Fibroblast of mammary gland (primary cell): Measurements from ENCODE around the gene DYNC1LI2.

Experiments used
- DNase-seq: peaks from one replicate; pipeline ENCODE4 v3.0.0-alpha.2; 2010; ENCODE audit warnings: low read depth
- H3K4me3 ChIP-seq: 2 replicates; pipeline ENCODE4 v1.5.1; 2011; ENCODE audit warnings: low read depth, mild to moderate bottlenecking, low read length, moderate library complexity; ENCODE audit not compliant: control insufficient read depth
- CTCF ChIP-seq: conservative IDR thresholded peaks from 2 replicates; pipeline ENCODE4 v1.5.1; 2011; ENCODE audit warnings: low read depth, low read length, inconsistent platforms; ENCODE audit not compliant: control insufficient read depth, insufficient read depth

The DYNC1LI2 gene

GRCh38 chr16:66741169-66741900, 10.1 kb downstream of the DYNC1LI2 start:
- TF ChIP-seq CTCF = no peak
- DNase-seq = peak; percentile 91
- no peak overlapping the region for H3K4me3 ChIP-seq

- peak; percentile 55 for DNase-seq
- no peak for TF ChIP-seq CTCF
- H3K4me3 ChIP-seq = no peak overlapping the region
Measured at GRCh38 chr16:66740533-66740932, 10.9 kb downstream of the DYNC1LI2 start.

- peak; percentile 53 for DNase-seq
- no peak overlapping the region for H3K4me3 ChIP-seq
- TF ChIP-seq CTCF = peak; percentile 74
Measured at GRCh38 chr16:66740010-66740409, 11.4 kb downstream of the DYNC1LI2 start.

- no peak for TF ChIP-seq CTCF
- H3K4me3 ChIP-seq = no peak overlapping the region
- DNase-seq = no peak
Measured at GRCh38 chr16:66735891-66736290, 15.5 kb downstream of the DYNC1LI2 start.

- DNase-seq = no peak
- no peak for TF ChIP-seq CTCF
- H3K4me3 ChIP-seq = no peak overlapping the region
Measured at GRCh38 chr16:66731101-66731500, 20.3 kb downstream of the DYNC1LI2 start.

GRCh38 chr16:66728804-66729203, 22.6 kb downstream of the DYNC1LI2 start:
- TF ChIP-seq CTCF = no peak
- no peak for DNase-seq
- no peak overlapping the region for H3K4me3 ChIP-seq

- no peak overlapping the region for H3K4me3 ChIP-seq
- DNase-seq = peak; percentile 78
- peak; percentile 62 for TF ChIP-seq CTCF
Measured at GRCh38 chr16:66728117-66728787, 23.2 kb downstream of the DYNC1LI2 start.
